ENCODE measurements around the gene RHO. TPM values are rescaled to one million over a fixed set of nuclear protein-coding genes. Genes with fewer than 3 reads are reported as not detected.
A peak's percentile ranks its signal among the peaks of the same experiment; 100 is the strongest.
"Not testable (repeated sequence)": the region's sequence is repeated elsewhere in the genome, so short reads cannot be mapped to it uniquely, and the experiment has no call there.

RHO gene
- not detected for total RNA-seq
- polyA plus RNA-seq, result under 1 TPM in 1 of 2 donors, not detected in 1; 0.01 TPM
- long read RNA-seq, donor 1, result 0 reads
- long read RNA-seq, donor 2, result 0 reads
- long read RNA-seq, donor 3, result 0 reads
- long read RNA-seq, donor 4, result 0 reads
- long read RNA-seq, donor 5, result 0 reads

DNA sequence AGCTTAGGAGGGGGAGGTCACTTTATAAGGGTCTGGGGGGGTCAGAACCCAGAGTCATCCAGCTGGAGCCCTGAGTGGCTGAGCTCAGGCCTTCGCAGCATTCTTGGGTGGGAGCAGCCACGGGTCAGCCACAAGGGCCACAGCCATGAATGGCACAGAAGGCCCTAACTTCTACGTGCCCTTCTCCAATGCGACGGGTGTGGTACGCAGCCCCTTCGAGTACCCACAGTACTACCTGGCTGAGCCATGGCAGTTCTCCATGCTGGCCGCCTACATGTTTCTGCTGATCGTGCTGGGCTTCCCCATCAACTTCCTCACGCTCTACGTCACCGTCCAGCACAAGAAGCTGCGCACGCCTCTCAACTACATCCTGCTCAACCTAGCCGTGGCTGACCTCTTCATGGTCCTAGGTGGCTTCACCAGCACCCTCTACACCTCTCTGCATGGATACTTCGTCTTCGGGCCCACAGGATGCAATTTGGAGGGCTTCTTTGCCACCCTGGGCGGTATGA lies at the start of gene RHO:
RHO (plus strand) TSS at position 51 of the 512 bp plus-strand sequence; CDS start at position 146, 95 bp downstream.
- H3K36me3 ChIP-seq (ENCODE audit: control insufficient read depth in 4 of 4, insufficient read depth in 4 of 4, low read length in 4 of 4), result no peaks in the 10 kb centered on the region
- no peaks in the 10 kb centered on the region for H3K27me3 ChIP-seq (ENCODE audit: control insufficient read depth in 3 of 3, insufficient read depth in 3 of 3, low read length in 2 of 3)
- TF ChIP-seq CTCF (IDR thresholded peaks at IDR 0.05; ENCODE audit: control extremely low read depth, extremely low read depth), result no peak
- no peak within 1 kb of the TSS for H3K4me3 ChIP-seq
- no peak within 1 kb of the TSS for H3K27ac ChIP-seq (ENCODE audit: low read depth in 1 of 2, low read length in 1 of 2)
- no peak for ATAC-seq (ENCODE audit: insufficient read depth, low FRiP score)
- H3K9ac ChIP-seq (ENCODE audit: insufficient read depth in 1 of 2, low read length in 2 of 2), result no peak within 1 kb of the TSS
- no peak for DNase-seq
- no peaks in the 10 kb centered on the region for H3K9me3 ChIP-seq (ENCODE audit: control insufficient read depth in 4 of 4, insufficient read depth in 3 of 4, low read length in 3 of 4)
- WGBS, 2 donors, result 89 to 91% methylated on average over 18 of the region's 18 CpGs
- H3K4me1 ChIP-seq (ENCODE audit: control insufficient read depth in 5 of 5, insufficient read depth in 5 of 5, low read length in 5 of 5), result peaks cover 0 to 17% (median 7%) of the 10 kb centered on the region in 5 donors

DNA sequence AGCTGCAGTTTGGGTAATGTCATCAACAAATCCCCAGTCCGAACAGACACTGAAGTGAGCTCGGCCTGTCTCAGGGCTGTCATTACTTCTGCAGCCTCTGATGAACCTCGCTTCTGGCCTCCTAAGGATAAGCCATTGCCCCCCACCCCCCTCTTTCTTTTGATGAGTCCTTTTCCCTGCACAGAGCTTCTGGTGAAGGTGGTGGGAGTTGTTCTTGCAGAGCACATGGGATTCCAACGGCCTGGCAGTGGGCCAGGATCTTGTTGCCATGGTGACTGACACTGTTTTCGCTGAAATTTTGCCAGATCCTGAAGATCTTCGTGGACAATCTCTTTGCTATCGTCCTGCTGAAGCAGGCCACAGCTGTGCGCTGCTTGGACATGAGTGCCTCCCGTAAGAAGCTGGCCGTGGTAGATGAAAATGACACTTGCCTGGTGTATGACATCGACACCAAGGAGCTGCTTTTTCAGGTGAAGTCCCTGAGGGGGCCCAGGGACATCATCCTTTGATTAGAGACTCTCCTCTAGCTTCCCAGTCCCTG lies 47.1 kb upstream of the RHO start:
- H3K9me3 ChIP-seq (ENCODE audit: control insufficient read depth in 4 of 4, insufficient read depth in 3 of 4, low read length in 3 of 4); H3K27me3 ChIP-seq (ENCODE audit: control insufficient read depth in 3 of 3, insufficient read depth in 3 of 3, low read length in 2 of 3); H3K4me3 ChIP-seq; ATAC-seq (ENCODE audit: insufficient read depth, low FRiP score); H3K9ac ChIP-seq (ENCODE audit: insufficient read depth in 1 of 2, low read length in 2 of 2): not testable (repeated sequence)
- Histone ChIP-seq H3K4me1 (ENCODE audit: control insufficient read depth in 5 of 5, insufficient read depth in 5 of 5, low read length in 5 of 5) (peaks cover 0 to 23% (median 13%) of the 10 kb centered on the region in 5 donors), H3K27ac (ENCODE audit: low read depth in 1 of 2, low read length in 1 of 2) (peak overlapping the region in 1 of 2 donors; percentile 83), H3K36me3 (ENCODE audit: control insufficient read depth in 4 of 4, insufficient read depth in 4 of 4, low read length in 4 of 4) (peaks cover 12 to 52% (median 38%) of the 10 kb centered on the region in 4 donors)
- DNase-seq, result peak; percentile 45 to 89 (median 58)
- WGBS, 2 donors, result 62 to 81% methylated on average over 6 to 8 of the region's 11 CpGs

- peak overlapping the region; percentile 37 to 83 for H3K27ac ChIP-seq (ENCODE audit: low read depth in 1 of 2, low read length in 1 of 2)
- peak; percentile 12 for ATAC-seq (ENCODE audit: insufficient read depth, low FRiP score)
- peak in 2 of 3 donors; percentile 34 to 41 for DNase-seq
- H3K4me1 ChIP-seq (ENCODE audit: control insufficient read depth in 5 of 5, insufficient read depth in 5 of 5, low read length in 5 of 5), result peaks cover 0 to 27% (median 18%) of the 10 kb centered on the region in 5 donors
- 54 to 60% methylated on average over 12 of the region's 12 CpGs for WGBS, 2 donors
- no peaks in the 10 kb centered on the region for H3K9me3 ChIP-seq (ENCODE audit: control insufficient read depth in 4 of 4, insufficient read depth in 3 of 4, low read length in 3 of 4)
- TF ChIP-seq CTCF (IDR thresholded peaks at IDR 0.05; ENCODE audit: control extremely low read depth, extremely low read depth), result no peak
- no peak overlapping the region for H3K4me3 ChIP-seq
- peaks cover 12 to 52% (median 36%) of the 10 kb centered on the region in 4 donors for H3K36me3 ChIP-seq (ENCODE audit: control insufficient read depth in 4 of 4, insufficient read depth in 4 of 4, low read length in 4 of 4)
- H3K27me3 ChIP-seq (ENCODE audit: control insufficient read depth in 3 of 3, insufficient read depth in 3 of 3, low read length in 2 of 3), result no peaks in the 10 kb centered on the region
- no peak overlapping the region for H3K9ac ChIP-seq (ENCODE audit: insufficient read depth in 1 of 2, low read length in 2 of 2)
Observed at GRCh38 chr3:129481766-129482332, 46.6 kb upstream of the RHO start.

GRCh38 chr3:129482721-129483120 lies 45.7 kb upstream of the RHO start:
- H3K9ac ChIP-seq (ENCODE audit: insufficient read depth in 1 of 2, low read length in 2 of 2), result no peak overlapping the region

More at GRCh38 chr3:129482721-129483120, 45.7 kb upstream of the RHO start:
- no peaks in the 10 kb centered on the region for H3K9me3 ChIP-seq (ENCODE audit: control insufficient read depth in 4 of 4, insufficient read depth in 3 of 4, low read length in 3 of 4)
- H3K4me1 ChIP-seq (ENCODE audit: control insufficient read depth in 5 of 5, insufficient read depth in 5 of 5, low read length in 5 of 5), result peaks cover 0 to 27% (median 22%) of the 10 kb centered on the region in 5 donors
- no peak overlapping the region for H3K4me3 ChIP-seq
- peak overlapping the region in 1 of 2 donors; percentile 83 for H3K27ac ChIP-seq (ENCODE audit: low read depth in 1 of 2, low read length in 1 of 2)
- H3K36me3 ChIP-seq (ENCODE audit: control insufficient read depth in 4 of 4, insufficient read depth in 4 of 4, low read length in 4 of 4), result peaks cover 8 to 50% (median 33%) of the 10 kb centered on the region in 4 donors
- no peak for ATAC-seq (ENCODE audit: insufficient read depth, low FRiP score)
- WGBS, 2 donors, result 82 to 85% methylated on average over 1 of the region's 1 CpG
- no peaks in the 10 kb centered on the region for H3K27me3 ChIP-seq (ENCODE audit: control insufficient read depth in 3 of 3, insufficient read depth in 3 of 3, low read length in 2 of 3)
- no peak for DNase-seq
- TF ChIP-seq CTCF (IDR thresholded peaks at IDR 0.05; ENCODE audit: control extremely low read depth, extremely low read depth), result no peak

Measured in lung (tissue), 16 donors.